Motor neuron (in vitro differentiated cells): ENCODE results near the gene AMN1. TPM values are rescaled to one million over a fixed set of nuclear protein-coding genes. Genes with fewer than 3 reads are reported as not detected.

Experiments used
- ATAC-seq, 8 experiments: fragments of 200-7000 bp; cut with Tn5 transposase; replicated peaks in 6 of 8; 2 replicates each; pipeline ENCODE4 v1.8.0; 2021; ENCODE audit warnings: mild to moderate bottlenecking in 8 of 8, moderate library complexity in 8 of 8
- H3K27ac ChIP-seq, 2 donors: fragments of 250-450 bp; sonication (Bioruptor Pico); 2 replicates each; pipeline ENCODE4 v1.9.0; 2021; ENCODE audit warnings: antibody characterized with exemption in 2 of 2, mild to moderate bottlenecking in 2 of 2, moderate library complexity in 1 of 2
- H3K4me1 ChIP-seq, 2 donors: fragments of 250-450 bp; sonication (Bioruptor Pico); replicated peaks in 1 of 2; 2 replicates each; pipeline ENCODE4 v1.6.1; 2021; ENCODE audit warnings: antibody characterized with exemption in 2 of 2, mild to moderate bottlenecking in 2 of 2, moderate library complexity in 1 of 2
- H3K4me3 ChIP-seq, 5 donors: fragments of 250-450 bp; sonication (Bioruptor Pico); 2 replicates each; pipeline ENCODE4 v1.9.0; 2021; ENCODE audit warnings: antibody characterized with exemption in 5 of 5, mild to moderate bottlenecking in 5 of 5, moderate library complexity in 4 of 5
- WGBS, 10 experiments: fragments of 450-650 bp; shearing (Covaris generic); methylation state at CpG; one replicate each; pipeline ENCODE4 v1.0.0; 2022; 5-methylcytosine and 5-hydroxymethylcytosine counted together
- in situ Hi-C, 9 experiments: fragments of 400-800 bp; cut with MboI; loops; one replicate each; pipeline ENCODE4 v1.15.0; 2021; ENCODE audit warnings: low sequenced_read_pairs in 9 of 9, low pct_unique_long_range_greater_than_20kb in 2 of 9; ENCODE audit not compliant: unreplicated experiment in 9 of 9
- total RNA-seq, 8 experiments: library from RNA; unstranded; fragments of 300-600 nt; gene quantifications; 2 replicates each; pipeline versions ENCODE4 v1.2.3 to v1.2.4, GENCODE V29; 2022

AMN1 gene
- total RNA-seq, 8 experiments from 2014 or later: 4.1 to 48.8 (median 26.3) TPM

GRCh38 chr12:31659087-31659942, 69.5 kb downstream of the AMN1 start, which contains the start of gene ETFBKMT:
ETFBKMT (plus strand) TSS chr12:31659688; CDS start chr12:31661954, 2,266 bp downstream.
- 0 to 36% (median 3%) methylated on average over 1 to 18 of the region's 47 CpGs for WGBS, 10 experiments
- in situ Hi-C loops: loop anchor here in 5 of 9 experiments (25.0 kb wide), 4 partner anchors 628 to 1028 kb away; partner anchors contain the start of gene DNM1L (in 1 of the 5)
- ATAC-seq: peak; percentile 89 to 99 (median 98)

DNA sequence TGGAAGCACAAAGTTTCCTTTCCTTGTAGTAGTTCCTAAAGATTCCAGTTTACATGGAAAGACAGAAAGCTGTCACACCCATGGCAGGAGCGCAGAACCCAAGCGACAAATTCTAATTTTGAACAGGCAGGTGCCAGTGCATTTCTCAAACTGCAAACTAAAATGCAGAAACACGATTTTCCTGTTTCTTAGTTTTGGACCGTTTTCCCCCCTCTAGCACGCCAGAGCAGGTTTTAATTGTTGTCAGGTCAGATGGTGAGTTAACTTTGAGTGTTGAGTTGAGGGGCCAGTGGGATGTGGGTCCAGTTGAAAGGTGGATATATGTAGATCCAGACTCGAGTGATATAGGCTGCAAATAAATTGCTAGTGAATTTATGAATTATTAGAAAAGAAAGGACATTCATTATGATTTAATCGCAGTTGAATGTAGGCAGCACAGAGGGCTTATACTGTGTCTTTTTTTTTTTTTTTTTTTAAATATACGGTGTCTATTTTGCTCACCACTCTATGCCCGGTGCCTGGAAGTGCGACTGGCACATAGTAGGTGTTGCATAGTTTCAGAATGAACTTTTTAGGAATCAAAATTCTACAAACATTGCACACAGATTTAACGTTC, 70.2 kb downstream of the AMN1 start:
- in situ Hi-C loops: loop anchor here in 5 of 9 experiments (25.0 kb wide), 4 partner anchors 629 to 1029 kb away; partner anchors contain the start of gene DNM1L (in 1 of the 5)
- Histone ChIP-seq H3K27ac (peak overlapping the region; percentile 85 to 94), H3K4me1 (peaks cover 4 to 7% of the 10 kb centered on the region in 2 donors), H3K4me3 (peak overlapping the region; percentile 50 to 76 (median 52))
- ATAC-seq: peak; percentile 9 to 27 (median 18)
- WGBS, 10 experiments: 0 to 100% (median 20%) methylated on average over 2 to 11 of the region's 11 CpGs; no CpG with 5 or more reads in 1 of the 10 experiments

More at GRCh38 chr12:31659087-31659942, 69.5 kb downstream of the AMN1 start, which contains the start of gene ETFBKMT:
- Histone ChIP-seq H3K4me1 (peaks cover 4 to 7% of the 10 kb centered on the region in 2 donors), H3K4me3 (peak within 1 kb of the TSS; percentile 50 to 76 (median 52)), H3K27ac (peak within 1 kb of the TSS; percentile 85 to 94)

DNA sequence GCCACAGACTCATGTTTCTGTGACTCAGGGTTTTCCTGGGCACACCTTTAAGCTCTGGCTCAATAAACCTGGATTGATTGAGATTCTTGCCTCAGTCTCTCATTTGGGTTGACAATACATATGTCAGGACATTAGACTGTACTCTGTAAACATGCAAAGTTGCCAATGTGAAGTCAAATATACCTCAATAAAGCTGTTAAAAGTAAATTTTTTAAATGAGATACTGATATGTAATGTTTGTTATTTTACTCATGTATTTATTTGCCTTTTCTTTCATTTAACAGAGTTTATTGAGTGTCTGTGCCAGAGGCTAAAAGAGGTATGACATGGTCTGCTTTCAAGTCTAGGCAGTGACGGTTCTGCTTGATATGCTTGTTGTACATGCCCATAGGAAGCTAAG, 73.0 kb downstream of the AMN1 start:
- no peak for ATAC-seq
- Histone ChIP-seq H3K27ac (no peak overlapping the region), H3K4me3 (no peak overlapping the region), H3K4me1 (peaks cover 4 to 7% of the 10 kb centered on the region in 2 donors)
- in situ Hi-C loops: loop anchor here in 5 of 9 experiments (25.0 kb wide), 4 partner anchors 632 to 1032 kb away; partner anchors contain the start of gene DNM1L (in 1 of the 5)
- 30 to 100% (median 78%) methylated on average over 1 of the region's 1 CpG; no CpG with 5 or more reads in 2 of the 10 experiments for WGBS, 10 experiments

DNA sequence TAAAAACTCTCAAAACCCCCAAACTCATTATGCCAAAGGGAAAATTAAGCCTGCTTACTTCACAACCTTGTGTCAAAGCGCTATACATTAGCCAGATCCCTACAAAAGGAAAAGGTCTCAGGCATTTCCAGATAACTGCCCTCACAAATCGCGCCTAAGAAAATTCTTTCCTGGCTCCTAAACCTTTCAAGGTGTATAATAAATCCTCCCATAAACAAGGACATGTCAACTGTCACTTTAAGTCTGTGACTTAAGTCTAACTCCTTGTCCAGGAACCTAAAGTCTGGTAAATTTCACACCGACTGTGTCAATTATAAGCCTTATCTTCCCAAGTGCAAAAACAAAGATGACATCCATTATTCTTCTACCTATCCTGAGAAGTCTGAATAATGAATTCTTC, 73.6 kb downstream of the AMN1 start:
- in situ Hi-C loops: loop anchor here in 5 of 9 experiments (25.0 kb wide), 4 partner anchors 632 to 1032 kb away; partner anchors contain the start of gene DNM1L (in 1 of the 5)
- H3K4me1 ChIP-seq: peaks cover 2 to 7% of the 10 kb centered on the region in 2 donors
- H3K27ac ChIP-seq: no peak overlapping the region
- WGBS, 10 experiments: 34 to 100% (median 88%) methylated on average over 1 to 4 of the region's 4 CpGs
- no peak for ATAC-seq
- no peak overlapping the region for H3K4me3 ChIP-seq

GRCh38 chr12:31651893-31652521, 76.8 kb downstream of the AMN1 start:
- peak in 2 of 8 experiments; percentile 77 to 85 for ATAC-seq

GRCh38 chr12:31650918-31651317, 77.9 kb downstream of the AMN1 start:
- ATAC-seq: peak in 1 of 8 experiments; percentile 11

More at GRCh38 chr12:31651893-31652521, 76.8 kb downstream of the AMN1 start:
- no peak overlapping the region for H3K27ac ChIP-seq
- WGBS, 10 experiments: 3 to 97% (median 84%) methylated on average over 3 to 14 of the region's 18 CpGs; no CpG with 5 or more reads in 1 of the 10 experiments
- no peak overlapping the region for H3K4me3 ChIP-seq
- peaks cover 0 to 2% of the 10 kb centered on the region in 2 donors for H3K4me1 ChIP-seq
- in situ Hi-C loops: loop anchor here in 5 of 9 experiments (25.0 kb wide), 4 partner anchors 635 to 1035 kb away; partner anchors contain the start of gene DNM1L (in 1 of the 5)

GRCh38 chr12:31647086-31647491, 81.7 kb downstream of the AMN1 start:
- 30 to 93% (median 67%) methylated on average over 1 to 6 of the region's 7 CpGs; no CpG with 5 or more reads in 2 of the 10 experiments for WGBS, 10 experiments
- ATAC-seq: peak in 3 of 8 experiments; percentile 29 to 65 (median 41)
- H3K27ac ChIP-seq: no peak overlapping the region

More at GRCh38 chr12:31650918-31651317, 77.9 kb downstream of the AMN1 start:
- peaks cover 0 to 4% of the 10 kb centered on the region in 2 donors for H3K4me1 ChIP-seq
- H3K4me3 ChIP-seq: no peak overlapping the region
- 0 to 100% (median 90%) methylated on average over 1 to 3 of the region's 6 CpGs; no CpG with 5 or more reads in 2 of the 10 experiments for WGBS, 10 experiments
- no peak overlapping the region for H3K27ac ChIP-seq
- in situ Hi-C loops: loop anchor here in 5 of 9 experiments (25.0 kb wide), 4 partner anchors 636 to 1036 kb away; partner anchors contain the start of gene DNM1L (in 1 of the 5)

DNA sequence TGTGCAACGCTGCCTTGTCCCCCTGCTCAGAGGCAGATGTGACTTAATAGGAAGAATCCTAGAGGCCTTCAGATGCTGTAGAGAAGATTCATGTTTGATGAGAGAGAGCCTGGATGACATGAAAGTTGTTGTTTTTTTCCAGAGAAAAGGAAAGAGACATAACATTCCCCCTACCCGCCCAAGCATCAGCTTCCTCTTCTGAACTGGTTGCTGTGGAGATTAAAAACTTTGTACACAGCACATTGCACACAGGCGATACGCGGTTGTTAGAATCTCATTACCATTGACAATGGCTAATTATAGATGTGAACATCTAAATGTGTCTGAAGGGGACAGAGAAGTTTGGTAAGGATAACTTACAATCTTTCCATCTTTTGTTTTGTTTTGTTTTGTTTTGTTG, 82.9 kb downstream of the AMN1 start:
- peak in 5 of 8 experiments; percentile 16 to 63 (median 29) for ATAC-seq
- in situ Hi-C loops: loop anchor here in 5 of 9 experiments (25.0 kb wide), 3 partner anchors 234 to 384 kb away; no protein-coding TSS in a partner anchor
- 0 to 82% (median 74%) methylated on average over 1 to 5 of the region's 5 CpGs; no CpG with 5 or more reads in 3 of the 10 experiments for WGBS, 10 experiments
- H3K4me3 ChIP-seq: no peak overlapping the region
- no peak overlapping the region for H3K27ac ChIP-seq
- H3K4me1 ChIP-seq: peaks cover 0 to 8% of the 10 kb centered on the region in 2 donors

More at GRCh38 chr12:31647086-31647491, 81.7 kb downstream of the AMN1 start:
- Histone ChIP-seq H3K4me1 (peaks cover 0 to 8% of the 10 kb centered on the region in 2 donors), H3K4me3 (no peak overlapping the region)
- in situ Hi-C loops: loop anchor here in 5 of 9 experiments (25.0 kb wide), 3 partner anchors 235 to 385 kb away; no protein-coding TSS in a partner anchor

- H3K4me1 ChIP-seq: peaks cover 0 to 8% of the 10 kb centered on the region in 2 donors
- in situ Hi-C loops: loop anchor here in 5 of 9 experiments (25.0 kb wide), 3 partner anchors 232 to 382 kb away; no protein-coding TSS in a partner anchor
- WGBS, 10 experiments: 46 to 100% (median 98%) methylated on average over 1 to 4 of the region's 8 CpGs; no CpG with 5 or more reads in 6 of the 10 experiments
- no peak overlapping the region for H3K4me3 ChIP-seq
- no peak overlapping the region for H3K27ac ChIP-seq
- peak in 1 of 8 experiments; percentile 10 for ATAC-seq
Observed at GRCh38 chr12:31644536-31644935, 84.3 kb downstream of the AMN1 start.

- in situ Hi-C loops: loop anchor here in 5 of 9 experiments (25.0 kb wide), 3 partner anchors 229 to 379 kb away; no protein-coding TSS in a partner anchor
- 51 to 100% (median 81%) methylated on average over 1 to 9 of the region's 11 CpGs for WGBS, 10 experiments
- H3K27ac ChIP-seq: no peak overlapping the region
- no peak for ATAC-seq
- H3K4me3 ChIP-seq: no peak overlapping the region
- peaks cover 0 to 4% of the 10 kb centered on the region in 2 donors for H3K4me1 ChIP-seq
Observed at GRCh38 chr12:31641509-31642090, 87.2 kb downstream of the AMN1 start.

- in situ Hi-C loops: loop anchor here (5.0 to 25.0 kb wide), 5 partner anchors 222 to 372 kb away; no protein-coding TSS in a partner anchor
- Histone ChIP-seq H3K4me1 (peaks cover 16 to 20% of the 10 kb centered on the region in 2 donors), H3K27ac (no peak overlapping the region), H3K4me3 (no peak overlapping the region)
- 43 to 100% (median 96%) methylated on average over 1 of the region's 1 CpG; no CpG with 5 or more reads in 4 of the 10 experiments for WGBS, 10 experiments
- no peak for ATAC-seq
Observed at GRCh38 chr12:31634620-31635019, 94.2 kb downstream of the AMN1 start.
